Melanocyte of skin (primary cell): ENCODE data around the gene OTOR. TPM values are rescaled to one million over a fixed set of nuclear protein-coding genes. Genes with fewer than 3 reads are reported as not detected.

Experiments
- total RNA-seq, 2 donors: library from RNA; depleted of rRNA; stranded (reverse); fragments of >200 nt; gene quantifications; 2 replicates each; pipeline ENCODE4 v1.2.3, GENCODE V29; 2012

Gene OTOR, protein sequence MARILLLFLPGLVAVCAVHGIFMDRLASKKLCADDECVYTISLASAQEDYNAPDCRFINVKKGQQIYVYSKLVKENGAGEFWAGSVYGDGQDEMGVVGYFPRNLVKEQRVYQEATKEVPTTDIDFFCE
- not detected for total RNA-seq

DNA sequence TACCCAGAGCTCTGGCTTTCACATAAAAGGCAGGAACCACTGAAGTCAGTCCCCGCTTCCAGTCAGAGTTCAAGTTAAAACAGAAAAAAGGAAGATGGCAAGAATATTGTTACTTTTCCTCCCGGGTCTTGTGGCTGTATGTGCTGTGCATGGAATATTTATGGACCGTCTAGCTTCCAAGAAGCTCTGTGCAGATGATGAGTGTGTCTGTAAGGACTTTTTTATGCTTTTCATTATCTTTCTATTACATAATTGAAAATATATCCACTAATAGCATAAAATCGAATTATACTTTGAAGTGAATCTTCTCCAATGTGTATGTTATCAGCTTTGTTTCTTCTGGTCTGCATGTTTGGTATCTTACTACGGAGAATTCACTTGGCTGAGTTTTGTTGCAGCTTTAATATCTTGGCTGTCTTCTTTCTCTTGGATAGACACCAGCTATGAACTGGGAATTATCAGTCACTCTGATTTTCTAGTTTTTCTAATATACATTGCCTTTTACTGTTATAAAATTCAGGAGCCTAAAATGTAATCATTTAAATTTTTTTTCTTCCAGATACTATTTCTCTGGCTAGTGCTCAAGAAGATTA is at the start of gene OTOR:
TSS of gene OTOR (plus strand) at position 51 of the 593 bp plus-strand sequence. CDS start at position 95, 44 bp downstream.

DNA sequence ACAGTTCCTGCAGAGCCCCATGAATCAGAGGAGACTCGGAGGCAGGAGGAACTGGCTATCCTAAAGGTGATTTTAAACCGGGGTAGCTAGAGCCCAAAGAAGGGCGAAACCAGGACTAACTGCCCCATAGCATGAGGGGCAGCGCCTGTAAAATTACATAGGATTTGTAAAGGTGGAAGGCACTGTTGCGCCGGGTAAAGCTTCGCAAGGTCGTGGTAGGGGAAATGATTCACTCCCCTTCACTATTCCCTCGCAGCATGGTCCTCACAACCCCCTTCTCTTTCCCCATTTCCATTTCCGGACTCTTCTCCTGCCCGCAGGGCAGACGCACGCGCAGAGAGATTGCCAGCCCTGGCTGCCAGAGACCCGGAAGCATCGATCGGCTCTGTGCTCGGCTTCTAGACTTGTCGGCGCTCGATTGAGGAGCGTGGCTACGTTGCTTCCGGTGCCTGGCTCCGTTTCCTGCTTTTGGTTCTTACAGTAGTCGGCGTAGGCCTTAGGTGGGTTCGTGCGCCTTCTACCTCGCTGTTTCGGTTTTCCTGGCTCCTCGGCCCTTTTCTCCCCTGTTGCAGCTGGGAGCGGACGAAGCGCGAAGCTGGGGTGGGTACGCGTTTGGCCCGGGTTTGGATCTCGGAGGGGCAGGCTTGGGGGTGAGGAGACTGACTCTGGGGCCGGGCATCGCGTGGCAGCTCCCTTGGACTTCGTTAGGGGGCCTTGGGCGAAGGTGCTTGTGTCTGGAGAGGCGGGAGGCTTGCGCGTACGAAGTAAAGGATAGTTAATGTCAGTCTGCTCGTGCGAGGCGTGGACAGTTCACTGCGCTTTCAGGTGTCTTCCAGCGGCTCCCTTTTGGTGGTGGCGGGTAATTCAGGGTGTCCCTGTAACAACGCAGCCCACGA is 18.3 kb upstream of the OTOR start, which contains the start of gene SNRPB2:
TSS of gene SNRPB2 (plus strand) at position 462 of the 896 bp plus-strand sequence. CDS start 1,677 bp downstream, outside the sequence.

Other genes with a start within 250 kb of the OTOR start
- gene KIF16B, start 174.9 kb upstream of the OTOR start, total RNA-seq = 10 to 100 TPM; 13.0 to 13.8 TPM
- 10 to 100 TPM; 37.9 to 72.3 TPM for gene SNRPB2, start 18.3 kb upstream of the OTOR start, total RNA-seq